ENCODE measurements around the gene SH3PXD2B.

Gene SH3PXD2B

DNA sequence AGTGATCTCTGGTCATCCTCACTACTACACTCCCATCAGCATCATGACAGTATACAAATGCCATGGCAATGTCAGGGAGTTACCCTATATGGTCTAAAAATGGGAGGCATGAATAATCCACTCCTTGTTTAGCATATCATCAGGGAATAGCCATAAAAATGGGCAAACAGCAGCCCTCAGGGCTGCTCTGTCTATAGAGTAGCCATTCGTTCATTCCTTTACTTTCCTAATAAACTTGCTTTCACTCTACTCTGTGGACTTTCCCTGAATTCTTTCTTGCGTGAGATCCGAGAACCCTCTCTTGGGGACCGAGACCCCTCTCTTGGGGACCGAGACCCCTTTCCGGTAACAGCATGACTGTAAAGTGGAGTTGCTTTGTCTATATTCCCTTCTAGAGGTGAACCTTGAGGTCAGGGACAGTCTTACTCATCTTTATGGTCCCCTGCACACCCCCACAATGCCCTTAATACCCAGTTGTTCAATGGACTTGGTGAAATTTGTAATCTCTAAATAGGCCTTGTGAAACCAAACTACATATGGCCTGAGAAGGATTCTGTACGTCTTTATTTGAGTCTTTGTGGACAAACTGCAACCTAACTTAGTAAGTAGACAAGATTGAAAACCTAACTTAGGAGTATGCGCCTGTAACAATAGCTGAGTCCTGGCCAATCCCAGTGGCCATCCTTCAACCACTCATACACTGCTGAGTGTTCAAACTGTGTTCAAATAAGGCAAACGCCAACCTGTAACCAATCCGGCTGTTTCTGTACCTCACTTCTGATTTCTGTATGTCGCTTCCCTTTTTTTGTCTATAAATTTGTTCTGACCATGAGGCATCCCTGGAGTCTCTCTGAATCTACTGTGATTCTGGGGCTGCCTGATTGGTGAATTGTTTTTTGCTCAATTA, 138.5 kb downstream of the SH3PXD2B start:
- no peak overlapping the region for H3K4me3 ChIP-seq (ENCODE audit: low read depth, low read length)
- TF ChIP-seq, protein P1, sequence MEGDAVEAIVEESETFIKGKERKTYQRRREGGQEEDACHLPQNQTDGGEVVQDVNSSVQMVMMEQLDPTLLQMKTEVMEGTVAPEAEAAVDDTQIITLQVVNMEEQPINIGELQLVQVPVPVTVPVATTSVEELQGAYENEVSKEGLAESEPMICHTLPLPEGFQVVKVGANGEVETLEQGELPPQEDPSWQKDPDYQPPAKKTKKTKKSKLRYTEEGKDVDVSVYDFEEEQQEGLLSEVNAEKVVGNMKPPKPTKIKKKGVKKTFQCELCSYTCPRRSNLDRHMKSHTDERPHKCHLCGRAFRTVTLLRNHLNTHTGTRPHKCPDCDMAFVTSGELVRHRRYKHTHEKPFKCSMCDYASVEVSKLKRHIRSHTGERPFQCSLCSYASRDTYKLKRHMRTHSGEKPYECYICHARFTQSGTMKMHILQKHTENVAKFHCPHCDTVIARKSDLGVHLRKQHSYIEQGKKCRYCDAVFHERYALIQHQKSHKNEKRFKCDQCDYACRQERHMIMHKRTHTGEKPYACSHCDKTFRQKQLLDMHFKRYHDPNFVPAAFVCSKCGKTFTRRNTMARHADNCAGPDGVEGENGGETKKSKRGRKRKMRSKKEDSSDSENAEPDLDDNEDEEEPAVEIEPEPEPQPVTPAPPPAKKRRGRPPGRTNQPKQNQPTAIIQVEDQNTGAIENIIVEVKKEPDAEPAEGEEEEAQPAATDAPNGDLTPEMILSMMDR (IDR thresholded peaks at IDR 0.05; ENCODE audit: control insufficient read depth, extremely low read depth, insufficient read depth): no peak
- DNase-seq (ENCODE audit: low read depth): no peak

DNA sequence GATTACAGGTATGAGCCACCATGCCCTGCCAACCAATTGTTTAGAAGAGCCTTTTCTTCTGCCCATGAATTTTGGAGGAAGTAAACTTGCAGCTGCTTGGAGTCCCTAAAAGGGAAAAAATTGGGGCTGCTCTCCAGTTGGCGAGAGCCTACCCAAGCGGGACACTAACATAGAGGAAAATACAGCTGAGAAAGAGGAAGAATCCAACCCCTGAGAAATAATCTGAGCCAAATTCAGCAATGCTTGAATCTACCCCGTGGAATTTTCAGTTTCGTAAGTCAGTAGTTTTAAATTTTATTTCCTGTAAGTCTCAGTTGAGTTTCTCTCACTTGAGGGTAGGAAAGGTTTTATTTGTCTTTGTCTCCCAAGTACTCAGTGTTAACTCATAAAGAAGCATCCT, 140.4 kb downstream of the SH3PXD2B start:
- H3K4me3 ChIP-seq (ENCODE audit: low read depth, low read length): no peak overlapping the region
- TF ChIP-seq, protein P1 (IDR thresholded peaks at IDR 0.05; ENCODE audit: control insufficient read depth, extremely low read depth, insufficient read depth): no peak
- DNase-seq (ENCODE audit: low read depth): no peak

DNA sequence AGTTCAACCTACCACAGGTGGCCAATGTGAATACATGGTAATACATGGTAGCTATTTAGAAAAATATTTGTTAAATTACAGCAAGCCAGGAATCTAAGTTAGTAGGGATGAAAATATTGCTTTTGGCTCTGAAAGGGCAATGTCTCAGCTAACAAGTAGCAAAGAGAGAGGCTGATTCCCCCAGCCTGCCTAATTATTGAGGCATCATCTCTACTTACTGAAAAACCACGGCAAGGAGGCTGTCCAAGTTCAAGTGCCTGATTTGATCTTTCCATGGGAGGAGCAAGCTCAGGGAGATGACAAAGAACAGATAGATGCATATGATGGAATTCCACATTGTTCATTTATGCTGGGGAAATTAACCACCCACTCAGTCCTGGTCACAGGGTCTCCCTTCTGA, 142.0 kb downstream of the SH3PXD2B start:
- no peak overlapping the region for H3K4me3 ChIP-seq (ENCODE audit: low read depth, low read length)
- TF ChIP-seq, protein P1 (IDR thresholded peaks at IDR 0.05; ENCODE audit: control insufficient read depth, extremely low read depth, insufficient read depth): no peak
- no peak for DNase-seq (ENCODE audit: low read depth)

- no peak overlapping the region for H3K4me3 ChIP-seq (ENCODE audit: low read depth, low read length)
- DNase-seq (ENCODE audit: low read depth): no peak
- TF ChIP-seq, protein P1 (IDR thresholded peaks at IDR 0.05; ENCODE audit: control insufficient read depth, extremely low read depth, insufficient read depth): no peak
Measured at GRCh38 chr5:172311605-172312004, 142.7 kb downstream of the SH3PXD2B start.

DNA sequence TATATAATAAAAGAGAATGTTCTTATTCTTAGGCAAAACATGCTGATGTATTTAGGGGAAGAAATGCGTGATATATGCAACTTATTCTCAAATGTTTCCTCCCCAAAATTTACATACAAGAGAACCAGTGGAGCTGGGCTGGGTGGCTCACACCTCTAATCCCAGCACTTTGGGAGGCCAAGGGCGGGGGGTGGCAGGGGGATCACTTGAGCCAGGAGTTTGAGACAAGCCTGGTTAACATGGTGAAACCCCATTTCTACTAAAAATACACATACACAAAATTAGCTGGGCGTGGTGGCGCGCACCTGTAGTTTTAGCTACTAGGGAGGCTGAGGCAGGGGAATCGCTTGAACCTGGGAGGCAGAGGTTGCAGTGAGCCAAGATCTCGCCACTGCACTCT, 143.3 kb downstream of the SH3PXD2B start:
- TF ChIP-seq, protein P1 (IDR thresholded peaks at IDR 0.05; ENCODE audit: control insufficient read depth, extremely low read depth, insufficient read depth): no peak
- DNase-seq (ENCODE audit: low read depth): no peak
- H3K4me3 ChIP-seq (ENCODE audit: low read depth, low read length): no peak overlapping the region

- TF ChIP-seq, protein P1 (IDR thresholded peaks at IDR 0.05; ENCODE audit: control insufficient read depth, extremely low read depth, insufficient read depth): no peak
- no peak overlapping the region for H3K4me3 ChIP-seq (ENCODE audit: low read depth, low read length)
- DNase-seq (ENCODE audit: low read depth): no peak
Measured at GRCh38 chr5:172305380-172305779, 148.9 kb downstream of the SH3PXD2B start.
